H1 (cell line): Measurements from ENCODE around the gene TNNI3. TPM values are rescaled to one million over a fixed set of nuclear protein-coding genes. Genes with fewer than 3 reads are reported as not detected.

Source experiments
- CTCF ChIA-PET: fragments of 300-600 bp; sonication (Branson Sonifier 250); formaldehyde crosslinking; loops from one replicate; lab custom pipeline; 2021; ENCODE audit not compliant: partially characterized antibody; lab: Charles Lee
- POLR2A ChIA-PET: fragments of 300-600 bp; sonication (Branson Sonifier 250); formaldehyde crosslinking; loops from one replicate; lab custom pipeline; 2021; ENCODE audit warnings: inconsistent platforms; ENCODE audit not compliant: partially characterized antibody; lab: Charles Lee
- DNase-seq, 2 experiments: peaks; one replicate each; pipeline versions ENCODE4 v3.0.0 to v3.0.0-alpha.2; 2010 to 2022; ENCODE audit warnings: low spot score in 2 of 2, low read depth in 1 of 2, mixed read lengths in 1 of 2
- FAIRE-seq: peaks from 2 replicates; lab custom pipeline; 2011; peaks lifted over from hg19 to GRCh38; lab: Jason Lieb, UNC
- H2AFZ ChIP-seq: 2 replicates; pipeline ENCODE4 v1.8.1; 2012; ENCODE audit warnings: low read length, inconsistent platforms
- H2AK5ac ChIP-seq: 2 replicates; pipeline ENCODE4 v1.6.1; 2013; ENCODE audit warnings: low read depth, low read length
- H2BK120ac ChIP-seq: replicated peaks from 2 replicates; pipeline ENCODE3; 2013; ENCODE audit warnings: low read depth, low read length, inconsistent platforms
- H2BK12ac ChIP-seq: 2 replicates; pipeline ENCODE4 v1.6.1; 2013; ENCODE audit warnings: low read depth, low read length
- H2BK15ac ChIP-seq: 2 replicates; pipeline ENCODE4 v1.6.1; 2013; ENCODE audit warnings: low read length
- H2BK20ac ChIP-seq: 2 replicates; pipeline ENCODE4 v1.6.1; 2013; ENCODE audit warnings: low read length
- H2BK5ac ChIP-seq: 2 replicates; pipeline ENCODE4 v1.6.1; 2013; ENCODE audit warnings: low read depth, low read length
- H3K14ac ChIP-seq: 2 replicates; pipeline ENCODE4 v1.6.1; 2013; ENCODE audit warnings: inconsistent platforms; ENCODE audit not compliant: insufficient read length
- H3K18ac ChIP-seq: 2 replicates; pipeline ENCODE4 v1.6.1; 2013; ENCODE audit warnings: low read length; ENCODE audit errors: extremely low read depth
- H3K23ac ChIP-seq: 2 replicates; pipeline ENCODE4 v1.6.1; 2013; ENCODE audit warnings: inconsistent platforms; ENCODE audit not compliant: insufficient read length
- H3K23me2 ChIP-seq: 2 replicates; pipeline ENCODE4 v1.6.1; 2013; ENCODE audit warnings: low read depth, low read length
- H3K27ac ChIP-seq: 2 replicates; pipeline ENCODE4 v1.6.1; 2011; ENCODE audit warnings: low read depth, low read length, inconsistent platforms
- H3K27me3 ChIP-seq, 4 experiments: replicated peaks in 1 of 4; 1 replicate in 1 of 4; 2 replicates in 3 of 4; pipeline versions ENCODE4 v1.6.1 to v1.8.1; 2011 to 2013; ENCODE audit warnings: low read length in 3 of 4, mild to moderate bottlenecking in 3 of 4, inconsistent platforms in 2 of 4, mixed read lengths in 2 of 4, moderate library complexity in 1 of 4; ENCODE audit not compliant: control insufficient read depth in 3 of 4, insufficient read depth in 3 of 4; ENCODE audit errors: extremely low read depth in 1 of 4
- H3K36me3 ChIP-seq, 4 experiments: 2 replicates each; pipeline versions ENCODE4 v1.6.1 to v1.8.1; 2011 to 2013; ENCODE audit warnings: mild to moderate bottlenecking in 4 of 4, low read length in 3 of 4, moderate library complexity in 2 of 4, control low read depth in 1 of 4, inconsistent platforms in 1 of 4; ENCODE audit not compliant: insufficient read depth in 4 of 4, control insufficient read depth in 2 of 4
- H3K4ac ChIP-seq: replicated peaks from 2 replicates; pipeline ENCODE3; 2013; ENCODE audit warnings: low read length, low read depth, mixed read lengths, inconsistent platforms; ENCODE audit not compliant: insufficient read length
- H3K4me1 ChIP-seq, 4 experiments: replicated peaks in 1 of 4; 1 replicate in 1 of 4; 2 replicates in 3 of 4; pipeline versions ENCODE4 v1.6.1 to v1.8.1; 2011 to 2013; ENCODE audit warnings: low read length in 3 of 4, inconsistent platforms in 2 of 4, mixed read lengths in 1 of 4; ENCODE audit not compliant: insufficient read depth in 4 of 4, control insufficient read depth in 3 of 4
- H3K4me2 ChIP-seq, 2 experiments: 2 replicates each; pipeline versions ENCODE4 v1.6.1 to v1.8.1; 2011 to 2013; ENCODE audit warnings: low read depth in 2 of 2, low read length in 2 of 2, control low read depth in 1 of 2, inconsistent platforms in 1 of 2, mild to moderate bottlenecking in 1 of 2; ENCODE audit not compliant: insufficient read depth in 1 of 2
- H3K4me3 ChIP-seq, 4 experiments: fragments of 200-600, 300-600 bp in 1 of 4; sonication (generic), shearing (Covaris generic), sonication (Bioruptor Twin) in 1 of 4; 2 replicates each; pipeline versions ENCODE4 v1.5.1 to v1.8.1; 2011 to 2016; ENCODE audit warnings: low read length in 4 of 4, low read depth in 3 of 4, control low read depth in 2 of 4, inconsistent platforms in 2 of 4, mild to moderate bottlenecking in 2 of 4, mixed read lengths in 1 of 4, moderate library complexity in 1 of 4; ENCODE audit not compliant: insufficient read depth in 2 of 4; ENCODE audit errors: extremely low read depth in 1 of 4
- H3K56ac ChIP-seq: replicated peaks from 2 replicates; pipeline ENCODE3; 2013; ENCODE audit warnings: low read depth, mild to moderate bottlenecking, mixed read lengths, low read length, inconsistent platforms; ENCODE audit not compliant: insufficient read length
- H3K79me1 ChIP-seq: 2 replicates; pipeline ENCODE4 v1.6.1; 2013; ENCODE audit warnings: low read depth, low read length, control low read depth
- H3K79me2 ChIP-seq, 2 experiments: 2 replicates each; pipeline versions ENCODE4 v1.6.1 to v1.8.1; 2012 to 2013; ENCODE audit warnings: low read length in 2 of 2, mild to moderate bottlenecking in 2 of 2, inconsistent platforms in 1 of 2; ENCODE audit not compliant: insufficient read depth in 2 of 2, control insufficient read depth in 1 of 2
- H3K9ac ChIP-seq, 4 experiments: replicated peaks in 1 of 4; 1 replicate in 1 of 4; 2 replicates in 3 of 4; pipeline versions ENCODE4 v1.6.1 to v1.8.1; 2011 to 2013; ENCODE audit warnings: low read depth in 3 of 4, low read length in 3 of 4, control low read depth in 2 of 4, mild to moderate bottlenecking in 2 of 4, moderate library complexity in 2 of 4, inconsistent platforms in 1 of 4; ENCODE audit errors: extremely low read depth in 1 of 4
- H3K9me3 ChIP-seq, 2 experiments: 2 replicates each; pipeline versions ENCODE4 v1.6.1 to v1.8.1; 2012 to 2013; ENCODE audit warnings: mild to moderate bottlenecking in 2 of 2, moderate library complexity in 2 of 2, control low read depth in 1 of 2, inconsistent platforms in 1 of 2, low read depth in 1 of 2, low read length in 1 of 2, mixed read lengths in 1 of 2; ENCODE audit not compliant: insufficient read depth in 2 of 2
- H4K20me1 ChIP-seq, 2 experiments: replicated peaks in 1 of 2; 2 replicates each; pipeline versions ENCODE3 to v1.8.1; 2011 to 2013; ENCODE audit warnings: inconsistent platforms in 2 of 2, low read length in 2 of 2, mild to moderate bottlenecking in 1 of 2; ENCODE audit not compliant: insufficient read depth in 2 of 2, control insufficient read depth in 1 of 2
- H4K5ac ChIP-seq: 2 replicates; pipeline ENCODE4 v1.6.1; 2013; ENCODE audit warnings: low read length, low read depth, mixed read lengths, inconsistent platforms; ENCODE audit not compliant: insufficient read length
- H4K8ac ChIP-seq: 2 replicates; pipeline ENCODE4 v1.8.0; 2013; ENCODE audit warnings: mild to moderate bottlenecking, moderate library complexity, low read length, inconsistent platforms; ENCODE audit not compliant: insufficient read depth; ENCODE audit errors: extremely low read depth
- H4K91ac ChIP-seq: replicated peaks from 2 replicates; pipeline ENCODE3; 2013; ENCODE audit warnings: low read length, mixed read lengths, inconsistent platforms; ENCODE audit not compliant: insufficient read length
- CHD2 ChIP-seq: IDR thresholded peaks from 2 replicates; pipeline ENCODE4 v1.6.1; 2012; ENCODE audit warnings: low read length, improper control_type of control experiment
- ZNF274 ChIP-seq: IDR thresholded peaks from 2 replicates; pipeline ENCODE4 v1.7.0; 2012; ENCODE audit warnings: low read length, borderline replicate concordance; ENCODE audit errors: extremely low read depth
- WGBS, 2 experiments: shearing (Covaris generic) in 1 of 2; methylation state at CpG; one replicate each; pipeline versions ENCODE4 v1.1.6 to v1.1.7; 2013 to 2015; ENCODE audit warnings: low lambda C conversion rate in 2 of 2, mixed read lengths in 2 of 2, inconsistent platforms in 1 of 2, low coverage in 1 of 2, missing lambda C conversion rate in 1 of 2; ENCODE audit not compliant: insufficient replicate concordance in 2 of 2, insufficient coverage in 1 of 2, insufficient read length in 1 of 2; ENCODE audit errors: extremely low coverage in 1 of 2, missing lambda C conversion rate in 1 of 2; 5-methylcytosine and 5-hydroxymethylcytosine counted together
- polyA plus RNA-seq, 7 experiments: library from polyadenylated mRNA; depleted of rRNA in 3 of 7; stranded (reverse) in 5 of 7; unstranded in 2 of 7; fragments of >200 nt in 5 of 7; fragments of 200-250 nt in 2 of 7; gene quantifications; 1 replicate in 5 of 7; 2 replicates in 1 of 7; 4 replicates in 1 of 7; pipeline versions ENCODE4 v1.2.1 to v1.2.3, GENCODE V29; 2011 to 2013; ENCODE audit warnings: missing spikeins in 2 of 7, mixed read lengths in 2 of 7
- total RNA-seq: library from RNA; stranded (reverse); fragmentation: NEBNext Ultra II Directional; extraction: Animal tissue kit (Norgen Biotek cat#: 25700); gene quantifications from 2 replicates; pipeline ENCODE4 v1.2.1, GENCODE V29; 2021

Gene TNNI3
- total and polyA plus RNA-seq, 2 of the 8 experiments (the other 6 are each of a cell fraction or from before 2014, with no cell fraction given), result 16.9 to 56.0 TPM

GRCh38 chr19:55137915-55138314, 19.6 kb downstream of the TNNI3 start:
- Histone ChIP-seq H4K5ac (no peak overlapping the region), H3K23ac (no peak overlapping the region), H3K23me2 (no peaks in the 10 kb centered on the region), H4K20me1 (no peaks in the 10 kb centered on the region), H2BK20ac (no peak overlapping the region), H3K79me1 (no peaks in the 10 kb centered on the region), H2BK5ac (no peak overlapping the region), H3K14ac (no peak overlapping the region), H3K56ac (no peak overlapping the region), H3K79me2 (no peaks in the 10 kb centered on the region), H2BK12ac (no peak overlapping the region), H3K9ac (no peak overlapping the region), H3K27me3 (no peaks in the 10 kb centered on the region), H3K9me3 (no peaks in the 10 kb centered on the region), H3K27ac (no peak overlapping the region), H3K4me3 (no peak overlapping the region), H2BK120ac (no peak overlapping the region), H3K4me2 (no peak overlapping the region), H3K4me1 (no peaks in the 10 kb centered on the region; a peak in 2 of 7 replicates), H2AK5ac (no peak overlapping the region), H4K91ac (no peak overlapping the region), H3K4ac (no peak overlapping the region), H3K36me3 (peaks cover 0 to 21% (median 4%) of the 10 kb centered on the region in 4 experiments; a peak in 4 of 8 replicates), H3K18ac (no peak overlapping the region), H2AFZ (no peak overlapping the region), H2BK15ac (no peak overlapping the region), H4K8ac (no peak overlapping the region)
- DNase-seq (no peak), FAIRE-seq (no peak)
- CTCF ChIA-PET, result no interaction called here
- no peak for TF ChIP-seq CHD2
- no peak for TF ChIP-seq ZNF274
- POLR2A ChIA-PET, result no interaction called here
- 85% methylated on average over 7 of the region's 9 CpGs; no CpG with 5 or more reads in 1 of the 2 experiments for WGBS, 2 experiments
